NK-92 (cell line): ENCODE measurements around the gene CENPE.

Experiments
- DNase-seq: peaks from one replicate; lab custom pipeline; 2025; ENCODE audit not compliant: unreplicated experiment; lab: John Stamatoyannopoulos, UW

CENPE gene

DNA sequence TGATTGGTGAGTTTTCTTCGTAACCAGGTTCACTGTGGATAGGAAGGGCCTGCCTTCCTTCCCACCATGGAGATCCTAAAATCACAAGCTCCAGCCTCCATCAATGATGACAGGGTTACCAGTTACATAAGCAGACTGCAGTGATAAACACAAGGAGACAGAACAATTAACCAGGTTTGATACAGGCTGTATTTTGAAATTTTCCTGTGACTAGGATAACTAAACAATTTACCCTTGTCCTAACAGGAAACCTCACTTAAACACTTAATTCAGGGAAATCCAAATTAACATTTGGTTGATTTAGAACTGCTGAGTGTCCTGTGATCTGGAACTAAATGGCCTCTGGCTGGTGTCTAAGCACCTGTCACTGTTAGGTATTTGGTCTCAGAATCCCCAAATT lies 118.5 kb downstream of the CENPE start:
- no peak for DNase-seq

DNA sequence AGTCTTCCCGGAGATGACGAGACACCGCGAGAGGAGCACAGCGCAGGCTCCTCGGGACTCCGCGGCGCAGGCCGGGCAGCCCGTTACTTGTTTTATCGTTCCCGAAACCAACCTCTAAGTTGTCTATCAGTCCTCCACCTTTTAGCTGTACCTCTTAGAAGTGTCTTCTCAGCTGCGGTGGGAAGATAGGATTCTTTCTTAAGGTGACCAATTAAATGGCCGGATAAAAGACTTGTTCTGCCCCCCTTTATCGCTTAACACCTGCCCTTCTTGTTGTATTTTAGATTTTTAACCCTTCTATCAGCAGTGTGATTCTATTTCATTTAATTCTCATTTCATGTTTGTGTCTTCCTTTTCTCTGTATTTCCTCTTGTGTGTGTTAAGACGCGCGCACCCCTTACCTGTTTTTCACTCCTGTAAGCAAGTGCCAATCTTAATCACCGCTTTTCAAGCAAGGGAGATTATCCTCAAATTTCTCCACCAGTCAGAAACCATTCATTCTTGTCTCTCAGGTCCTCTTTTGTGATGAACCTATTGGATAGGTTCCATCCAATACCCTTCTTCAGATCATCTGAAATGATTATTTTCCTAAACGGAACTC lies 121.3 kb downstream of the CENPE start, which contains the start of gene SLC9B2:
Gene SLC9B2 (minus strand): TSS at position 15 of the 601 bp plus-strand sequence. CDS start 9,211 bp downstream, outside the sequence.
- DNase-seq: no peak

DNA sequence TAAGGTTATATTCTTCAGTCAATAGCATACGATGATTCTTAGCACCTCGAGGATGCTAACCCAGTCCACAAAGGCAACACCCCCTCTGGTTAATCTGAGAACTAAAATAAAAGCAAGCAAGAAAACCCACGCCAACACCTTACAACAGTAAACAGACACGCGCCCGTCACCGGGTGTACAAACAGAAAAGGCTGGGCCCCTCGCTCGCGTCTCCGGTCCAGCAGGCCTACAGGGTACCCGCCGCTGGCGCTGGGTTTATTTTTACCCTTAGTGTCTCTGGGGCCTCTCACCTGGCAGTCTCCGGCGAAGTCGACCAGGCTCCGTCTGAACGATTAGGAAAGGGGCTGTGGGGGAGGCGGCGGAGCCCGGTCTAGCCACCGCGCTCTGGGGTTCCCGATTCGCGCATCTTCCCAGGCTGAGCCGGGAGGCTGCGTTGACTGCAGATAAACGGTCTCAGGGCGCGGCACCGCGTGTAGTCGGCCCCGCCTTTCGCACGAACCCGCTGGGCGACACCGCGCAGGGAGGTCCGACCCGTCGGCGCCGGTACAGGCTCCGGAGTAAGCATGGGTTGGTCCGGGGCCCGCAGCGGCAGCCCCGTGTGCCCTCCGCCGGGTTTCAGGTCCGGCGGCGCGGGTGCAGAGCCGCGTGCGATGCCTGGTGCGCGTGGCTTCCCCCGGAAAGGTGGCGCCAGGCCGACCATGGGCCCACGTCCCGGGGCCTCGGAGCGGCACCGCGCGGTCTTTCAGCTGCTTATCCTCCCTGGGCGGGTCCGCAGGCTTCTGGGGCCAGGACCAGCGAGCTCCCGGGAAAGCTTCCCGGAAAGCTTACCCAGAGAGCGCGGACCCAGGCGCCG lies 122.0 kb downstream of the CENPE start:
- DNase-seq: no peak

DNA sequence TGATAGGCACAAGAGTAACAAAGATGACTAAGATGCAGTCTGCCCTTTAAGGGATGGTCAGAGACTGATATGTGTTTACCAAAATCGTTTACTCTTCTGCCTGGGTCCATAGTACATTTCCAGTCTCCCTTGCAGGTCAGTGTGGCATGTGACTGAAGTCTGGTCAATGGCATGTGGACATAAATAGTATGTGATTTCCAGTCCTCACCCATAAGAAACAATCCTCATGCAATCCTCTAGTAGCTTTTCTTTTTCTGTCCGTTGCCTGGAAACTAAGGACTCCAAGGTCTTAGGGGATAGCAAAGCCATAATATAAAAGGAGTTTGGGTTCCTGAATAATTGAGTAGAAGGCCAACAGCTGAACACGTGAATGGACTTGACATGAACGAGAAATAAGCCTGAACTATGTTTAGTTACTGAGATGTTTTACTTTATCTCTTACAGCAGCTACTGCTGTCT lies 122.7 kb downstream of the CENPE start:
- DNase-seq: no peak

- no peak for DNase-seq
Observed at GRCh38 chr4:103074744-103075434, 123.3 kb downstream of the CENPE start.

- no peak for DNase-seq
Observed at GRCh38 chr4:103073792-103074438, 124.2 kb downstream of the CENPE start.

- no peak for DNase-seq
Observed at GRCh38 chr4:103067841-103068547, 130.1 kb downstream of the CENPE start.

GRCh38 chr4:103060453-103061148 lies 137.5 kb downstream of the CENPE start:
- DNase-seq: no peak
